Activated gamma-delta T cell treated with anti-CD3 and anti-CD28 coated beads, Interleukin-2, amount 50 U/mL, for 16 hours (primary cell): Measurements from ENCODE around the gene ATP6AP2.
"Not testable (repeated sequence)": the region's sequence is repeated elsewhere in the genome, so short reads cannot be mapped to it uniquely, and the experiment has no call there.

Experiments
- DNase-seq: peaks from one replicate; pipeline ENCODE4 v3.0.0-alpha.2; 2020; ENCODE audit warnings: low read depth

The ATP6AP2 gene

DNA sequence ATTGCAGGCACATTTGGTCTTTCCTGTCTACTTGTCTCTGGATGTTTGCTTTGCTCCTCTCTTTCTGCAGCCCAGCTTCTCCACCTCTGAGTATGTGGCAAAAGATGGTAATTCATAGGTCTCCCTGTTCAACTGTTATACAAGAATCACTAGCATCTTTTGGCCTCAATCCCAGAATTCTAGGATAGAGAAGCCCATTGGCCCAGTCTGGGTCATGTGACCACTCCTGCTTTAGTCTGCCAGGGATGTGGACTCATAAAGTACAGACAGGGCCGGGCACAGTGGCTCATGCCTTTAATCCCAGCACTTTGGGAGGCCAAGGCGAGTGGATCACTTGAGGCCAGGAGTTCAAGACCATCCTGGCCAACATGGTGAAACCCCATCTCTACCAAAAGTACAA, 5.4 kb upstream of the ATP6AP2 start:
- not testable (repeated sequence) for DNase-seq

GRCh38 chrX:40576291-40576690, 4.5 kb upstream of the ATP6AP2 start:
- DNase-seq, result no peak

GRCh38 chrX:40578039-40578695, 2.6 kb upstream of the ATP6AP2 start:
- no peak for DNase-seq

DNA sequence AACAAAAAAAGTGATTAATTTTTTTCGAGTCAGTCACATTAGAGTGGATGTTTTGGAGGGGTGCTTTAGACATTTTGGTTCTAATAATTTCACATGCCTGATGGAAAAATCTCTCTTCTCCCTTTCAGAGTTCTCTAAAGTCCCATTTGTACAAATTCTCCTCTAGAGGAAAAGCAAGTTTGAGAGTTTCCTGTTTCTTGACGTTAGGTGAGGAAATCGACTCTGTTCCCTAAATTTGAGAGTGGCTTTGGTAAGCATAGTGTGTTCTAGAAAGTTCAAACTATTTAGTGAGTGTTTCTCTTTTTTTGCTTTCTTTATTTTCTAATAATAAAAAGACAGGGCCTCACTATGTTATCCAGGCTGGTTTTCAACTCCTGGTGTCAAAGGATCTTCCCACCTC, 1.6 kb upstream of the ATP6AP2 start:
- no peak for DNase-seq

GRCh38 chrX:40579900-40580536, 752 bp upstream of the ATP6AP2 start:
- DNase-seq, result no peak

DNA sequence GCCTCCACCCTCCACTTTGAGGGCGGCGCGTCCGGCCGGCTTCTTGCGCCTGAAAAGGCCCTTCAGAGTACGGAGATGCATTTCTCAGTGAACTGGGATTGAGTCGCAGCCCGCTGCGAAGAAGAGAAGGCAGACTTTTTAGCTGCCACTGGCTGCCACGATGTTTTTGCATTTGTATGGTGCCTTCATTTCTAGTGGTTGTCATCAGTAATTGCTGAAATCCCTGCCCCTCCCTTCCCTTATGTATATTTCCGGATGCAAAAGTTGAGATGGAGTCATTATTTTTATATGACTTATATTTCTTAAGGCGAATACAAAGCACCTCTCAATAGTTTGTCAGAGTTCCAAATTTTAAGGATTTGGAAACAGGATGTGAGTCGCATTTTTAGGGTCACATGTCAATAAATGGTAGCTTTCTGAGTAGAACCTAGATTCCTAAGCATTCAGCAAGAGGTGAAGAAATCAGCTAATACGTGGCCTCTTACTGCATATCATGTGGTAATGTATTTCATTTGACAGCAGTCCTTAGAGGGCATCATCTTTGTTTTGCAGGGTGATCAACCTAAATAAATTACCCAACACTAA, 658 bp downstream of the ATP6AP2 start:
- DNase-seq, result no peak

DNA sequence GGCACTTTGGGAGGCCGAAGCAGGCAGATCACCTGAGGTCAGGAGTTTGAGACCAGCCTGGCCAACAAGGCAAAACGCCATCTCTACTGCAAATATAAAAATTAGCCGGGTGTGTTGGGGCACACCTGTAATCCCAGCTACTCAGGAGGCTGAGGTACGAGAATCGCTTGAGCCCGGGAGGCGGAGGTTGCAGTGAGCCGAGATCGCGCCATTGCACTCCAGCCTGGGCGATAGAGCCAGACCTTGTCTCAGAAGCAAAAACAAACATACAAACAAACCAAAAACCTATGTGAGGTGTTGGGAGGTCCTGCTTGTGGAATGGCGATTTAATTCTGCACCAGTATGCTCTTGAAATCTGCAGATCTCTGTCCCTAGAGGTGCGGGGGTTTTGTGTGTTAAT, 1.4 kb downstream of the ATP6AP2 start:
- DNase-seq, result not testable (repeated sequence)

- no peak for DNase-seq
Observed at GRCh38 chrX:40582811-40583210, 2.0 kb downstream of the ATP6AP2 start.

GRCh38 chrX:40587623-40588022, 6.9 kb downstream of the ATP6AP2 start:
- not testable (repeated sequence) for DNase-seq

- not testable (repeated sequence) for DNase-seq
Observed at GRCh38 chrX:40589616-40590321, 9.0 kb downstream of the ATP6AP2 start.

DNA sequence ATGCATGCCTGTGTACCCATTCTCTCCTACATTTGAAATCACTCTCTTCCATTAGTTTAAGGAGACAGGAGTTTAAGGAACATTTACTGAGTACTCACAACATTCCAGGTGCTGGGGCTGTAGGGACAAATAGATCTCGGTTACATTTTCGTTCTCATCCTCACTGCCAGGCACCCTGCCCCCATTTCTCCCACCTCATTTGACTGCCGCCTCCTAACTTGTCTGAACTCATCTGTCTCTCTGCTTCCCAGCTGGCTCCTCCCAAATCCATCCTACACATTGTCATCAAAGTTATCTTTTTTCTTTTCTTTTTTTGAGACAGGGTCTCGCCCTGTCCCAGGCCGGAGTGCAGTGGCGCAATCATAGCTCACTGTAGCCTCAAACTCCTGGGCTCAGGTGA, 22.7 kb downstream of the ATP6AP2 start:
- DNase-seq, result no peak

GRCh38 chrX:40607381-40607780, 26.6 kb downstream of the ATP6AP2 start:
- no peak for DNase-seq

DNA sequence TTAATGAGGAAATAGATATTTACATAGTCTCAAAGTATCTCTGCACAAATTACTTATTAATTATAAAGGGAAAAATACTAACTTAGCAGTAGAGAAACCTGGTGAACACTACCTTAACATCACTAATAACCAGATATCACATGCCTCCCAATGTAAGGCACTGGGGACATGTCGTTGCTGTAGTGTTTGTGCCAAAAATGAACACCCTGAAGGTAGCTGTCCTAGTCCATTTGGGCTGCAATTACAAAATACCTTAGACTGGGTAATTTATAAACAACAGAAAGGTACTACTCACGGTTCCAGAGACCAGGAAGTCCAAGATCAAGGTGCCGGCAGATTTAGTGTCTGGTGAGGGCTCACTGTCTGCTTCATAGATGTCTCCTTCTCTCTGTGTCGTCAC, 31.7 kb downstream of the ATP6AP2 start:
- no peak for DNase-seq

DNA sequence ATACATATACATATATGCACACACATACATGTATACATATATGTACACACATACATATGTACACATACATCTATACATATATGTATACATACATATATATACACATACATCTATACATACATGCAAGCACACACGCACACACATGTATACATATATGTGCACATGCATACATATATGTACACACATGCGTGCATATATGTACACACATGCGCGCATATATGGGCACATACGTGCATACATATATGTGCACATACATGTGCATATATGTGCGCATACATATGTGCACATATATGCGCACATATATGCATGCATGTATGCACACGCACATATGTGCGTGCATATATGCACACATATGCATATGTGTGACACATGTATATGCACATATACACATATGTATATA, 35.2 kb downstream of the ATP6AP2 start:
- no peak for DNase-seq

GRCh38 chrX:40617566-40617965, 36.8 kb downstream of the ATP6AP2 start:
- DNase-seq, result no peak

- DNase-seq, result no peak
Observed at GRCh38 chrX:40622479-40623138, 41.8 kb downstream of the ATP6AP2 start.

DNA sequence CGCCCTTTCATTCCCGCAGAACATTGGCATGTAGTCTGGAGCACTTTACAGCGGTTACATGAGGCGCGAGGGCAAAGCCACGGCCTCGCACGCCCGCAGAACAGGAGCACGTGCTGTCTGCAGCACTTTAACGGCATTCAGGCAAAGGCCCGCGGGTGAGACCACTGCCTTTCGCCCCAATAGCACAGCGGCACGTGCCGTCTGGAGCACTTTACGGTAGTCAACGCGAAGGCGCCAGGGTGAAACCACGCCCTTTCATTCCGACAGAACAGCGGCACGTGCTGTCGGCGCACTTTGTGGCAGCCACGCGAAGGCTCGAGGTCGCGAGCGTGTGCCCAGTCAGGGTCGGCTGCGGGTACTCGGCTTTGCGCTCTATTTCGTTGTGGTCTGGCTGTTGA, 42.4 kb downstream of the ATP6AP2 start, which contains the start of gene MPC1L:
MPC1L (plus strand) TSS at position 290 of the 398 bp plus-strand sequence. CDS start 138 bp downstream, outside the sequence.
- no peak for DNase-seq

- DNase-seq, result no peak
Observed at GRCh38 chrX:40623665-40624064, 42.9 kb downstream of the ATP6AP2 start.

DNA sequence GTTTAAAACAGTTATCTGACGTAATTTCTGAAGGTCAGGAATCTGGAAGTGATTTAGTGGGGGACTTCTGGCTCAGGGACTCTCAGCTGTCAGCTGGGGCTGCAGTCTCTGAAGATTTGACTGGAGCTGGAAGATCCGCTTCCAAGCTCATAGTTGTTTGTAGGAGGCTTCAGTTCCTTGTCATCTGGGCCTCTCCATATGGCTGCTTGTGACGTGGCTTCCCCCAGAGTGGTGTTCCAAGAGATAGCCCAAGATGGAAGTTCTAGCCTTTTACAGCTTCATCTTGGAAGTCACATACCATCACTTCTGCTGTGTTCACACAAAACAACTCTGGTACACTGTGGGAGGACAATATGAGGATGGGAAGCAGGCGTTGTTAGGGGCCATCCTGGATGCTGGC, 44.5 kb downstream of the ATP6AP2 start:
- no peak for DNase-seq

GRCh38 chrX:40628506-40628905, 47.7 kb downstream of the ATP6AP2 start:
- no peak for DNase-seq

- no peak for DNase-seq
Observed at GRCh38 chrX:40632199-40632598, 51.4 kb downstream of the ATP6AP2 start.

DNA sequence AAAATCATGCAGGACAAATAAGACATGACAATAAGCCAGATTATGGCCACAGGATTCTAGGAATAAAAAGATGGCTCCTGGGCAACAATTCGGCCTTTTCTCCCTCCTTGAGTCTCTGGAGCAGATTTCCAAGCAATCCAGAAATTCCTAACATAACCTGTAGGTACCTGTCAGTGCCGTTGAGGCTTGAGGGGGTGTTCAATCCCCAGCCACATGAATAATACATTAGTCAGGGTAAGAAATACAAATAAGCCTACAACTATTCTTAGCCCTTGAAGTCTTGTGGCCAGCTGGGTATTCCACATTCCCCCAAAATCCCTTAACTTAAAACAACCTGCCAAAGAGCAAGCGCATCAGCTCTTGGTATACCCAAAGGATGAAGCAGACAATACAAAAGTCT, 56.9 kb downstream of the ATP6AP2 start:
- DNase-seq, result no peak
